NCI-H526 treated with DMSO at 0.1 percent for 48 hours (cell line): ENCODE results near the gene FRMD5.

Experiments
- DNase-seq: peaks from one replicate; lab custom pipeline; 2025; lab: John Stamatoyannopoulos, UW

The FRMD5 gene

DNA sequence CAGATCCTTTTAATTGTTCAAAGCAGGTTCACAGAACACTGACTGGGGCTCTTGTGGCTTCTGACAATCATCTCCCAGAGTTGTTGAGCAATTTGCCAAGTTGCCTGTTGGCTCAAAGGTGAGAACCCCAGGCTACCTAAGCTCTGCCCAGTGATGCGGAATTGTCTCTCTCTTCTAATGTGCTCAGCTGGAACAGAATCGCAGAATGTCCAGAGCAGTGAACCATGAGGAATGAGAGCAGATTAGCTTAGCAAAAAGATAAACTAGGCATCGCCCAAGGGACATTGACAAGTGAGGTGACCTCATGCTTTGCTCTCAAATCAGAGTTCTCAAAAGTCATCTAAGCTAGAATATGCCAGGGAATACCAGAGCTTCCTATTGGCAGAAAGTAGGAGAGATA, 220.2 kb downstream of the FRMD5 start:
- DNase-seq: no peak

DNA sequence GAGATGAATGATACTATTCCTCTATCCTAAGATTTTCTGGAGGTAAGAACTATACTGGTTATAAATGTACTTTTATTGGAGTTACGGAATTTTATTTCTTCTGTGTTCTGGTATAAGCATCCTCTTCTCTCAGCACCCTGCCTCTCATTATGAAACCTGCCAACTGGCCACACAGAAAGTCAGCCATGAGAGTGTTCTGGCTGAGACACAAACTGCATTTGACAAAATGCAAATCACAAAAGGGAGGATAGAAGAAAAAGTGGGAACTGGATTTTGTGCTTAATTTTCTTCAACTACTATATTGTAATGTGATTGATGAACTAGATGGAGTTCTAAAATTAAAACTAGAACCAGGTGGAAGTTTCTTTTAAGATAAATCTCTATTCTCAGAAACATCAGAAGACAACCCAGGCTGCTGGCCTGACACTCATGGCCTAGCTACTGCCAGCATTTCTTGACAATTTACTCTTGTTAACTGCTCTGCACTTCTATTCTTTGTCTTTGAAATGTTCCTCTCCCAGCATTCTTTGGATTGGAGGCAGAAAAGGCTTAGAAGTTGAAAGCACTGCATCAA, 225.2 kb downstream of the FRMD5 start:
- DNase-seq: no peak

DNA sequence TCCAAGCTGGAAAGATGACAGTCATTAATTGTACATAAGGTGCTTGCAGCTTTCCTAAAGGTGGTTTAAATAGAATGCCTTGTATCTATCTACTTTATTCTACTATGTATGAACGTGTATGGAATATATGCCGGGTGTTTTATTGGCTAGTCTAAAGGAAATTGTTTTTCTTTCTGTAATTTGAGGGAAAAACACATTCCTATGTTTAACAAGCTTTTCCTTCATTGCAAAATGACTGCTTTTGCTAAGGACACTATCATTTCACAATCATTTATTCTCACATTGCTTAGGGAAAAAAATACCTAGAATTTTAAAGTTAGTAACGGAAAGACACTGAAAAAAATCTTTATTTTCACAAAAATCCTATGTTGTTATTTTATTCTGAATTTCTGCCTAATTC, 226.5 kb downstream of the FRMD5 start:
- no peak for DNase-seq

DNA sequence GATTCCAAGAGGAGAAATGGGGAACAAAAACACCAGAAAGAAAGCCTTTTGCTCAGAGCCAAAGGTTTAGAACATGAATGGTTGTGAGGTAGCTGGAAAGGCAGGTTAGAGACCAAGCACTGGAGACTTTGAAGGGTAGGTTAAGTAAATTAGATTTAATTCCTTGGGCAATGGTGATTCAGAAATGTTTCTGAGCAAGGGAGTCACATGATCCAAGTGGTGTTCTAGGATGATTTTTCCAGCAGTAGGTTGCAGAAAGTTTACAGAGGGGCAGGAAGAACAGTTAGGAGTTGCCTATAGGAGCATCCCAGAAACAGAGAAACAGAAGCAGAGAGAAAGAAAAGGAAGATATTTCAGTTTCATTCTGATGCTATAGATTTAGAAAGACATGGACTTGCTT, 228.4 kb downstream of the FRMD5 start:
- no peak for DNase-seq

DNA sequence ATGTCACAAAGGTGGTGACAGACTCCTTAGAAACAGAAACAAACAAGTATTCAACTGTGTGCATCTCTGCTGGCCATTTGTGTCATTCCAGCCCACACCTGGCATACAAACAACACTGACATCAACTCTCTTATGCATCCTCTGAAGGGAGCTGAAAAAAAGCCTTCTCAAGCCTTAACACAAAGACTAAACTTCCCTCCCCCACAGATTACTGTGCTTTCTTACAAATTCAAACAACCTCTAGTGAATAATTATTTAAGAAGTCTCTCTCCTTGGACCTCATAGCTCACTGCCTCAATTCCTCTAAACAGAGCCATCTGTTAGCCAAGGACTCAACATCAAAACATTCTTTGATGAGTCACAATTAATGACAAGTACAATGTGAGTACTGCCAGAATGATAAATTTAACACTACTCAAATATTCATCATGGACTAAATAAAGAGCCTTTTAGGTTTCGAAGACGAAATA, 236.2 kb downstream of the FRMD5 start:
- no peak for DNase-seq

DNA sequence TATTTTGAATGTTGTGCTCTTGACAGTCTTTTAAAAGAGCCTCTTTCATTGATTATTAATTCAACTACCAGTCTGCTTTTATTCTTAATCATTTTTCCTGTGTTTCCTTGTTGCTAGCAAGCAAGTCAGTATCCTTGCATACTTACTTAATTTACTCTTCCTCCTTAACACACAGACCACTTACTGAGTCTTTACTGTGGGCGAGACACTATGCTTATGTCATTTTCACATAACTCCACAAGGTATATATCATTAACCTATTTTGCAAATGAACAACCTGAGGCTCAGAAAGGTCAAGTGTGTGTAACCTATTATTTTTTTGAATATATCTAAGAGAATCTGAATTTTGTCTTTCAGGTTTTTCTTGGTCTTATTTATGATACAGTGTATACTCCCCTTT, 237.3 kb downstream of the FRMD5 start:
- DNase-seq: no peak

DNA sequence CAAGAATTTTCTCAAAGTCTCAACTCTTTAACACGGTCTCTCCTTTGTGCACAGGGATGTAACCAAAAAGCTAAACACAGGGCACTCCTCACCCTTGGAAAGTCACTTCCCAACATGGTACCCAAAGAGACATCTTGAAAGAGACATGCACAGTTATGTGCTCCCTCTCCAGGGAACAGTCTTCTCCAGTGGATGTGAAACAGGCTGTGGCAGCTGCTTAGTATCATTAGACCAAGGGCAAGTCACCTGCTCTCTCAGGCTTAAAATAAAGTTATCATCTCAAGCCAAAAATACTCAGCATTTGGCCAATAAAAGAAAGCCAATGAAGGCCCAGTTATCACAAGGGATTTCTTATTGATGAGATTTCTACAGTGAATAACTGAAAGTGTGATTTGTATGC, 239.9 kb downstream of the FRMD5 start:
- DNase-seq: no peak

DNA sequence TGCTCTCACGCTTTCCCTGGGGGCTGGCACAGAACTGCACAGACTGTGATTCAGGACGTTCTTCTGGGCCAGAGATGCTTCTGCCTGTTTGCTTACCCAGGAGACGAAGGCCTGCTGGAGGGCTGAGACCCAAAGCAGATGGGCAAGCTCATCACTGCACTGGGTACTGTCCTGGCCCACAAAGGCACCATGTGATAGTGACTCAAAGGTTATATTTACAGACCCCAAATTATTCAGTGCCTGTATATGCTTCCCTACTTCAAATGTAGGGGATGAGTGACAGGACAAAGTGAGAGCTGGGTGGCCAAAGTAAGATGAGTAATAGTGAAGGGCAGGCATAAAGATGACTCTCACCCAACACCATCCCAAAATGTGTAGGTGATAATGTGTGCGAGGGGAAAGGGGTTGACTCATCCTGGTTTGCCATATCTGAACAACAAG, 240.9 kb downstream of the FRMD5 start:
- no peak for DNase-seq

DNA sequence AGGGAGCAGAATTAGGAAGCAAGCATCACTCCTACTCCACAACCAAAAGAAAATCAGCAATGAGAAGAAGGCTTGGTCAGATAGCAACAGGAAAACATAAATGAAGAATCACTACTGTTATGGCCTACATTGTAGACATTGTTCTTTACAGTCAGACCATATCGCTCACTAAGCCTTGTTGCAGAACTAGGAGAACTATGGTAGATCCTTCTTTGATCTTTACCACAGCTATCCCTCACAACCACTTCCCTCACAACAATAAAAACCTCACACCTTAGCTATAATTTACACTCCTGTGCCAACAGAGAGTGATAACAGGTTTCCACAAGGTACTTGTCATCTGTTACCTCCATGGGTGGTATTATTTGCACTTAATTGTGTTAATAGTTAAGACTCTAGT, 241.7 kb downstream of the FRMD5 start:
- DNase-seq: no peak

DNA sequence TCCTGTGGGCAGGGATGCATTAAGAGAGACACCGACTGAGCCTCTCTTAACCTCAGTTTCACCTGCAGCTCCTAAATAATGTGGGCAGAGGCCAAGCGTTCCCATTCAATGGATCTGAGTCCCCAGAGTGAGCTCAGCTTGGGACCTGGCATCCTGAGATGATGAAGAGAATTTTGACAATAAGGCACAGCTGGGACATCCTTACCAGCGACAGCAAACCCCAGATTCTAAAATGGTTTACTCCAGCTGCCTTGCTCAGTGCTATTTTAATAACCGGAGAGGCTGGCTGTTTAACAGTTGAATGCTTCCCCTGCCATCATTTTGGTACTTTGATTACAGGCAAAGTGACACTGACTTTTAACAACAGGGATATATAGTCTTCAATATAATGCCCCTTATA, 244.5 kb downstream of the FRMD5 start:
- DNase-seq: peak; percentile 22

DNA sequence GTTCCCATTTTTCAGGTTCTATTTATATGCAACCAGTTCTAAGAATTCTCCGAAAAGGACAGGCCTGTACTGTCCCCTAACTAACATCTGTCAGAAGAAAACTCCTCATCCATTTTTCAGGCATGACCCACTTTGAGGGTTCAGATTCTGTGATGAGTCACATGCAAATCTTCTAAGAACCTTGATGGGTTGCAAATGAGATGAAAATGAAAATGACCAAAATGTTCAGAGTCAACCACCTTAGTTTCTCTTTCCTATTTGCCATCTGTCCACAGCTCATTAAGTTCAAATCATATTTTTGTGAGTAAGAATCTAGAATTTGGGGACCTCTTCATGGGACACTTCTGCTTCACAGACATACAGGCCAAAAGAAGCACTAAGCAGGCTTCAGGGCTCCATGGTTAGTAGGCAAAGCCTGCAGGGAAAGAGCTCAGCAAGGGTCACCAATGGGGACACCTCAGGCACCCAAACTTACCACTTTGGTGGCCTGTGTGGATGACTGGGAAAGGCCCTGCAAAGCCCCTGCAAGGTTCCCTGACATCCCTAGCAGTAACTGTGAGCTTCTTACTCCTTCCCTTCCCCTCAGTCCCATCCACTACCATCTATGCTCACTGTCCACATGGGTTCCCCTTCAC, 246.3 kb downstream of the FRMD5 start:
- peak; percentile 27 for DNase-seq

DNA sequence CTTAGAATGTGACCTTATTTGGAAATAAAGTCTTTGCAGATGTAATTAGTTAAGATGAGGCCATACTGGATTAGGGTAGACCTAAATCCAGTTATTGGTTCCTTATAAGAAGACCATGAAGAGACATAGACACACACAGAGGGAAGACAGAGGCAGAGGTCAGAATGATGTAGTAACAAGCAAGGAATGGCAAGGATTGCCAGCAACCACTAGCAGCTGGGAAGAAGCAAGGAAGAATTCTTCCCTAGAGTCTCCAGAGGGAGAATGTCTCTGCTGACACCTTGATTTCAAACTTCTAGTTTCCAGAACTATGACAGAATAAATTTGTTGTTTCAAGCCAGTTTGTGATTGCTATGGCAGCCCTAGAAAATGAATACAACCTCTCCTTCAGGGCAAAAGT, 251.6 kb downstream of the FRMD5 start:
- no peak for DNase-seq

DNA sequence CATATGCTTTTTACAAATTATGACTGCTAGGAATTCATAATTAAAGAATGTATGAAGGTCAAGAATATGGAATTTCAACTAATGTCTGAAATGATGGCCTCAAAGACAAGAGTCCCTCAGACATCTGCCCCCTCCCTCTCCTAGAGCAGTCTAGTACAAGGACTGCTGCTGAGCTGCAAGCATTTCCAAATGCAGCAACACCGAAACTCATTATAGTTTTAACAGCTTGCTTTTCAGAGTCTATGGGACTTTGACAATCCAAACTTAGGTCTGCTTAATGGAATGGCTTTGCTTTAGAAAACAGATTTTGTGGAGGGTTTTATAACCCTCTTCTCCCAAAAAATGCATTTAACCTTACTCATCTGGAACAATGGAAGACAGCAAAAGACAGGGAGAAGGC, 252.9 kb downstream of the FRMD5 start:
- DNase-seq: no peak

DNA sequence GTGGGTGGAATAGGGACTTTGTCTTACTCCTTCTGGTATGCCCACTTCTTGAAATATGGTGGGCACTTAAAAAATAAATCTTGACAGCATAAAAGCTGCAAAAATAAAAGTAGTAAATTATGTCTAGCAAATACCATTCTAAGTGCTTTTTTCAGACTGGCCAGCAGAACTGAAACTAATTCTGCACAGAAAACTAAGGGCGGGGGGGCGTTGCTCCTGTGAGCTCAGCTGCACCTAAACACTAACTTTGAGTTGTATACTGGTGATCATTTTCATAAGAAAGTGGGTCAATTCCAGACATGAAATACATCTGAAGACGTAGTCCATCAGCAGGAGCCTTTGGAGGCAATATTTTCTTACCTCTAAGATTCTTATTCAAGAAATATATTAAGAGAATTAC, 253.5 kb downstream of the FRMD5 start:
- DNase-seq: no peak

DNA sequence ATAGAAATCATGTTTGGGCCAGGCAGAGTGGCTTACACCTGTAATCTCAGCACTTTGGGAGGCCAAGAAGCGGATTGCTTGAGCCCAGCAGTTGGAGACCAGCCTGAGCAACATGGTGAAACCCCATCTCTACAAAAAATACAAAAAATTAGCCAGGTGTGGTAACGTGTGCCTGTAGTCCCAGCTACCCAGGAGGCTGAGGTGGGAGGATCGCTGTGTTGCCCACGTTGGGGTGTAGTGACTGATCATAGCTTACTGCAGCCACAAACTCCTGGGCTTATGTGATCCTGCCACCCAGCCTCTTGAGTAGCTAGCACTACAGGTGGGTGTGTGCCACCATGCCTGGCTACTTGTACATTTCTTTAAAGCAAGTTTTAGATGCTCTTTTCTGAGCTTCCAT, 254.0 kb downstream of the FRMD5 start:
- DNase-seq: no peak

DNA sequence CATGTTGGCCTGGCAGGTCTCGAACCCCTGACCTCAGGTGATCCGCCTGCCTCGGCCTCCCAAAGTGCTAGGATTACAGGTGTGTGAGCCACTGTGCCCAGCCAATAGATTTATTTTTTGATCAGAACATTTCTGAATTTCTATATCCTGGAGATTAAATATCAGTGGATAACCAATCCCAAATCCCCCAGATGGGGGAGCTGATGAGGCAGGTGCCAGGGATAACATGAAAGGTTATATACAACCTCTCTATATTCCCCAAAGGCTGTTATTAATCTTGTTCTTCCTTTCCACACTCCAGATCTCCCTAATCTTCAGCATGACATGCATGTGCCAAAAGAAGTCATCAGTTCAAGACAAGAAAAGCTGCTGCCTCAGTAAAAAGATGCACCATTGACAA, 256.0 kb downstream of the FRMD5 start:
- DNase-seq: no peak

DNA sequence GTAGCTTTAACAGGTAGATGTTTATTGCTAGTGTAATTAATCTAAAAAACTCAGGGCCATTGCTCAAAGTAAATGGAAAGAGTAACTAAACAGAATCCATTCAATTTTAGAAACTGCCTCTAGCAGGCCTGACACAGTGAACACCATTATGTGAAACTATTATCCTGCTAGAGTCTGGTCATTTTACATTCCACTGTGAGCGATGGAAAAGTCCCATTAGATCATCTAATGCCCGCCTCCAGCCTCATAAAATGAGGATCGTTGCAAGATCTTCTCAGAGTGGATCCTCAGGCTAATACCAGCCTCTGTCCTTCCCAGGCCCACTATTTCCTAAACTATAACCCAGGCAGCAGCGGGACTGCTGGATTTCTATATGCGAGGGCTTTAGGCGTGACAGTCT, 260.6 kb downstream of the FRMD5 start:
- no peak for DNase-seq

DNA sequence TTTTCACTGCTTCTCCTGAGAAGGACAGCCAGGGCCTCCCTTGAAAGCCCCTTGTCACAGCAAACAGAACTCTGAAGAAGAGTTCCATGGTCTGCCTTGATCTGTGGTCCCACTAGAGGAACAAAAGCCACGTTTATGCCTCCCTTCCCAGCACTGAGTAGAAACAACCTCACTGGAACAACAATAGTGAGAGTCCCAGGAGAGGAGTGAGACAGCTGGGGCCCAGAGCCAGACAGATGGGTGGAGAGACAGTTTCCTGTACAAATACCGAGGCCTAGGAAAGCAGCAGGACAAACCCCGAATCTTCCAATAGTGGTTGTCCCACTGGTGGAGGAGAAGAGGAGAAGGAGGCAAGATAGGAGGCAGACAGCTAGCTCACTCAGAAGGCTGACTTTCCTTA, 262.2 kb downstream of the FRMD5 start:
- DNase-seq: no peak

DNA sequence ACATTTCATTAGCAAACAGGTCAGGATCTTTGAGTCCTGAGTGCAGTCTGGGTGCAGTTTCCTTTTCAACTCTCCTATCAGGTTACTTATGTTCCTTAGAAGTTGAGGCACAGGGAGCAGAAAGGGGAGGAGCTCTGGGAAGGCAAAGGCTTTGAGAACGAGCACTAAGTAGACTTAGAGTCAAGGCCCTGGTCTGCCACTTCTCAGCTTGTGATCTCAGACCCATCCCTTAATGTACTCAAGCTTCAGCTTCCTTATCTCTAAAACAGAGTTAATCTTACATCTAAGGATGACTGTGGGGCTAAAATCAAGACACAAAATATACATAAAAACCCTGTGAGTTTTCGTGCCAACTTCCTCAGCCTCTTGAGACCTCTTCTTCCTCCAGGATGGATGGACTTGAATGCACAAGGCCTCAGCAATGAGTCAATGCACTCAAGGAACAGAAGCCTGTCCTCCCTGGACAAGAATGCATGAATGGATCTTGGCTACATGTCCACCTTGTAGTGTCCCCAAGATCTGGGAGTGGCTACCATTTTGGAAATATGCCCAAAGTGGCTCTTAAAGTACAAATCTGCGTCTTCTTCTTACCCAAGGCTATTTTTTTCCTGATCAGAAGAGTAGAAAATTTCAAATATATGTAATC, 263.2 kb downstream of the FRMD5 start:
- DNase-seq: no peak

DNA sequence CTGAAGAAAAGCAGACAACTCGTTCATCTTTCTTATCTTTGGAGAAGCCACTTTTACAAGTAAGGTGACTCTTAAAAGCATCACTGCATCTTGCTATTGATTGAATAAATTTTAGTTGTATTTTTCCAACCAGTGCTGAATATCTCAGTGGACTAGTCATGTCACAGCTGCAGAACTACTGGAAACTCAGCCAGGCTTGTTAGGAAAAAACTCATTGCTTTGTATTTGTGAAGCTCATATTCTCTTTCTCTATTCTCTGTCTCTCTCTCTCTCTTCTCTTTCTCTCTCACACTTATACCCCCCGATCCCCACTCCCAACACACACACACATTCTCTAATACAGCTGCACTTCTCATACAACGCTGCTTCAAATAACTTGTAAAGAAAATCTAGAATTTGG, 264.0 kb downstream of the FRMD5 start:
- no peak for DNase-seq

DNA sequence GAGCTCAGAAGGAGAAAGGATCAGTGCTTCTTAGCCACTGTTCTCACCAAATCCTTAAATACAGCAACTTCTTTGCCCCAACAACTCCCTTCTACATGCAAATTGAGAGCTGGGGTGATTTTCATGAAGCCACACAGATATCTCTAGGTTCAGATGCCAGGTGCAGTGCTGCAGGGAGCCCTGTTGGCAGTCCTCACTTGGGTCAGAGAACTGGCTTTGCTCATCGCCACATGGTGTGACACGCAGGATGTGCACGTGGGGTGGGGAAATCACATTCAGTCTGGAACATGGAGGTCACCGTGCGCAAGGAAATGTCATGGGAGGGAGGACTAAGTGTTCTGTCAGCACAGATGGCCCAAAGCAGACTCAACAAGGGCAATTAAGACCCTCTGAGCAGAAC, 264.5 kb downstream of the FRMD5 start:
- DNase-seq: peak; percentile 74

DNA sequence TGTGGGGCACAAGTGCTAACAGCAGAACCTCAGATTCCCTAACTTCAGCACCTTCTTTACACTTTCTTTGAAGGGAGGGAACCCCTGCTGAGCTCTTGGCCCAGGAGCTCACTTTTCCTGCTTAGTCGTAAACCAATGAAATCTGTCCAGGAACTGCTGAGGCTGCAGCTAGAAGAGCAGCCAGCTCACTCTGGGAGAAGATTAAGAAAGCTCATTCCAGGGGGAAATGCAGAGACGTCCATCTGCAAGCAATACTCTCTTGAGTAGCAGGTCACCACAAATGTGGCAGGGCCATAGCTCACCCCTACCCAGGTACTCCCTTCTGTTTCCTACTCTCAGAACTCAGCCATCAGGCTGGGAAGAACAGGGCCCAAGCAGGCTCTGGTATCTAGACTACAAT, 265.0 kb downstream of the FRMD5 start:
- DNase-seq: no peak

DNA sequence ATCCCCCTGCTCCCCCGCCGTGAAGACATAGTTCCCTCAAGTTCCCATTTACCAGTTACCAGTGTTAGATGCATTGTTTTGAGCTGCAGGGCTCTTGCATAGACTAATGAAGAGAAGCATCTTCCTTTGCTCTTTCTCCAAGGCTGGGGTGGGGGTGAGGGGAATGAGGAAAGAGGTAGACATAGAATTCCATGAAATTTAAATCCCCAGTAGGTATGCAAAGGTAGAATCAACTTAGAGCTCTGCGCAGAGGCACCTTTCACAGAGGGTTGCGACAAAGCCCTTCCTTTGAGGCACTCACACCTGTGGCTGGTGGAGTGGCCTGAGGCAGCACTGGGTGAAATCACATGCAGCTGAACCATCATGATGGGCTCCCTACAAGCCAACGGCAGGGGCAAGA, 266.9 kb downstream of the FRMD5 start:
- DNase-seq: no peak

DNA sequence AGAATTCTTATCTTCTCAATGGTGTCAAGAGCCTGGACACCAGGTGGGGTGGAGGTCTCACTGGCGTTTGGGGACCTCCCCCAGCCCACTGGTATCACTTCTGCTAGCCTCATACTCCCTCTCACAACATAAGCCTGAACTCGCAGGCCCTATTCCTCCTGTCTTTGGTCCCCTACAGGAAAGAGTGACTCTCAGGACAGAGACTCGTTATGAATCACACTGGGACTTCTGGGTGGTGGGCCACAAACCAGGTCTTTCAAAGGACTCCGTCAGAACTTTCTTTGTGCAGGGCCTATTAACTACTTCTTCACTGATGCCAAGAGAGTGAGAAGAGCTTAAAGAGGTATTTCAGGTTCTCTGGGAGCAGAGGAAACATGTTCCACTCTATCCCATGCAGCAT, 267.9 kb downstream of the FRMD5 start:
- DNase-seq: no peak
